Stimulated activated CD4-positive, alpha-beta T cell treated with anti-CD3 and anti-CD28 coated beads, Interleukin-1b, Interleukin-23, amount 100 ng/mL, for 1 hour (primary cell): ENCODE data around the gene SLC30A2.

Experiments used
- DNase-seq, 2 donors: peaks; one replicate each; pipeline ENCODE4 v3.0.0-alpha.2; 2020; ENCODE audit warnings: low read depth in 2 of 2

Gene SLC30A2

DNA sequence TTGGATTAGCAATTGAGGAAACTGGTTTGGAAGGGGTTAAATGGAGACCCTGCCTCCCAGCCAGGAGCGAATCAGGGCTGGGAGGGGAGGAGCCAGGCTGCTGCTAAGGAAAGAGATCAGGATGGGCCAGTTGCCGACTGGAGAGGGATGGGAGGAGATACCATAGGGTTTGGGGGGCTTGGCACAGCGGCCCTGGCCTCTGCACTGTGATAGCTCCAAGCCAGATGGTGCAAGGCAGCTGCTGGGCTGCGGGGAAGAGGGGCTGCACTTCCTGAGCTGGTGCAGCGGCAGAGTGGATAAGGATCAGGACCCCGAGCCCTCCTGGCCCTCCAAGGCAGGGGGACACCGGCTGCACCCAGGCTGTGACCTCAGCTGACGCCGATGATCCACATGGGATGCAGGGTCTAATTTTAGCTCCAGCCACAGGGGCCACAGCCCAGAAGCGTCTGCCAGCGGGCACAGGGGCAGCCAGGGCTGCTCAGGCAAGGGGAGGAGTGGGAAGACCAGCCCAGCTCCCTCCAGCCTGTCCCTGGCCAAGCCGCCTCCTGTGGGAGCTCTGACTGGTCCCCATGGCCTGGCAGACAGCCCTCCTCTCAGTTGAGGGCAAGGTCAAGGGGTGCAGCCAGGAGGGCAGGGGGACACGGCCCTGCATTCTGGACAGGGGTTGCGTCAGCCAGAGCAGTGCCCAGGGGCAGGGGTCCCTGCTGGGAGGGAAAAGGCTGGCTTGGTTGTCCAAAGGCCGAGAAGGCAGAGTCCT is 24.1 kb downstream of the SLC30A2 start, which contains the start of gene EXTL1:
EXTL1 (plus strand) TSS at position 129 of the 757 bp plus-strand sequence. CDS start 872 bp downstream, outside the sequence.
- DNase-seq, result no peak

DNA sequence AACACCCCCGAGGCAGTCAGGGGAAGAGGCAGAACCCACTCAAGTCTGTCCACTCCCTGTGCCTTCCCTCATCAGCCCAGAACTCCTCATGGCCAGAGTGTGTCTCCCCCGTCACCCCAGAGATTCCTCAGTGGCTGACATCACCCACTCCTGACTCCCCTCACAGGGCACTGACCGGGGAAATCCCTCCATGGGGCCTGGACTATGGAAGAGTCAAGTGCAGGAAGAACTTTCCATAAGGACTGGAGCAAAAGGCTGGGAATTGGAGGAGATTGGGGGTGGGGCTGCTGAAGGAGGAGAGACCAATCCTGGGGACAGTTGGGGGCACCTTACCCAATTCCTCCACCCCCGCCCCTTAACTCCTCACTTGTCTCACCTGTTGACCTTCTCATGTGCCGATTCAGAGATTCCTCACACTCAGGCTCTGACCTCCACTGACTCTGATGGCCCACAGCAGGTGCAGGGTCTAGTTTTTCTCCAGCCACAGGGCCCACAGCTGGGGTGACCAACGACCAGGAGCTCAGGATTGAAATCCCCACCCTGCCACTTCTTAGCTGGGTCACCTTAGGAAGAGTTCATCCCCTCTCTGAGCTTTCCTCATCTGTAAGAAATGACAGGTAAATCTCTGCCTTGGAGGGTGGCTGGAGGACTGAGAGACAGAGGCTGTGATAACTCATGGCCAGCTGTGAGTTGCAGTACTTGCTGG is 24.8 kb downstream of the SLC30A2 start:
- no peak for DNase-seq

DNA sequence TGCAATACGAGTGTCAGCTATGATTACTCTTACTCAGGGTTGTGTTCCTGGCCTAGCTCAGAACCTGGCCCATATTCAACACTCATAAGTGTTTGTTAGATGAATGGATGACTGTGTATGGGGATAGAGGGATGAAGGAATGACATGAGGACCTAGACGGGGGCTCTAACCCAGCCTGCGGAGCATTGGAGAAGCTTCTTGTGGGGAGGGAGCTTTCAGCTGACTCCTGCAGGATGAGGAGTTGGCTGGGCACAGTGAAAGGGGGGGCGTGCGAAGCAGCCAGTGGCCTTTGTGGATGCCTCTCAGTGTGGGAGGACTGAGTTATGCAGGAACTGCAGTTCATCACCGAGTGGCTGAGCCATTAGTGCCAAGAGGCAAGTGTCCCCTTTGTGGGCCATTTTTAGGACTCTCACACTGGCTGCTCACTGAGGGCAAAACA is 25.6 kb downstream of the SLC30A2 start:
- no peak for DNase-seq

DNA sequence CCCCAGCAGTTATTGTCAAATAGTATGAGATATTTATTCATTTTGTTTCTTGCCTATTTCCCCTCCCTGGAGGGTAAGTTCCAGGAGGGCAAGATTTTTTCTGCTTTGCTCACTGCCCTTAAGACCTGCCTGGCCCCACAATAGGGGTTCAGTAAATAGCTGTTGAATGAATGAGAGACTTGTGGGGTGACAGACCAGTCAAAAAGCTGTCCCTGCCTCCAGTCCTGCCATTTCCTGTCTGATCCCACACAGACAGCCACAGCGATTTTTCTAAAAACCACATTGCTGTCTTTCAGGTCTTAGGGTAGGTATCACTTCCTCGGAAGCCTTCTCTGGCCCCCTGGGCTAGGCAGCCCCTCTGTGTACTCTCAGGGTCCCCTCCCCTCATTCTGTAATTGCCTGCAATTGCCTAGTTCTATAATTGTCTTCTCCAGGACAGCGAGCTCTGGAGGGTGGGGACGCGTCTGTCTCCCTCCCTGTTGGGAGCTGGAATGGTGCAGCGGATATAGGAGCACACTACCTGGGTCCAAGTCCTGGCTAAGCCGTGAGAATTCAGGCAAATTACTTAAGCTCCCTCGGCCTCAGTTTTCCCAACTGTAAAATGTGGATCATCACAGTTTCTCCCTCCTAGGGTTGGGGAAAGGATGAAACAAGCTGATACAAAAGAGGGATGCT is 26.1 kb downstream of the SLC30A2 start:
- DNase-seq, result no peak

DNA sequence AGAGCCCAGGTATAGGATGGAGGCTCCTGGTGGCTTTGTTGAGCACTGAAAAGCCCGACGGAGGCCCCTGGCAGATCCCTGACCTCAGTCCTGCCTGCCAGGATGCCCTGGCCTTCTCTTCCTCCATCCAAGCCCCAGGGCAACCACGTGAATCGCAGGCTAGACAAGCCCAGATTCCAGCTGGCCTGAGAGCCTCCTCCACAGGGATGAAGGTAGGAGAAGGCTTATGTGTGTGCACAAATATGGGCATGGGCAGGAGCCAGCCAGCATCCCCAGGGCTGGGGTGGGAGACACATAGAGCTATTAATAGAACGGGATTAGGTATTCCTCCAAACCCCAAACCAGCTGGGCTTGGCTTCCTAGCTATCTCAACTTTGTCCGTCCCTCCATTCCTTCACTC is 28.3 kb downstream of the SLC30A2 start:
- DNase-seq, result no peak

DNA sequence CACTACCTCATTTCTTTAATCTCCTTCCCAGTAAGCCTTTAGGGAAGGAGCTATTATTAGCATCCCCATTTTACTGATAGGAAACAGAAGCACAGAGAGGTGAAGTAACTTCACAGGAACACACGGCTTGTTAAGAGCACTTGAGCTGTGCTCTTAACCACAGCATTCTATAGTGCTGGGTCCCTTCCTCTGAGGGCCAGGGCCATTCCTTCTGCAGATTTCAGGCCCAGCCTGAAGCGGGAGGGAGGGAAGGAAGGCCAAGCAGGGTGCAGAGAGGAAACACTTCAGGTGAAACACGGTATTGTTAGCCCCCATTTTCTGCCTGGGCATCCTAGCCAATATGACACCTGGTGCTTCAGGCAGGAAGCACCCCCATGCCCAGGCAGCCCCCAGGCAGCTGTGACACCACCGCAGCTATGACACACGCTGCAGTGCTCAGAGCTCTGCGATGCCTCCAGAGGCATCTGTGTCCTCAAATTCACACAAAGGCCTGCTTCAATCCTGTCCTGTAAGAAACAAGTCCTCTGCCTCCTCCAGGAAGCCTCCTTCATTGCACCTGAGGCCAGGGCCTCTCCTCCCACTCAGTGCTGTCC is 28.9 kb downstream of the SLC30A2 start:
- DNase-seq, result no peak

DNA sequence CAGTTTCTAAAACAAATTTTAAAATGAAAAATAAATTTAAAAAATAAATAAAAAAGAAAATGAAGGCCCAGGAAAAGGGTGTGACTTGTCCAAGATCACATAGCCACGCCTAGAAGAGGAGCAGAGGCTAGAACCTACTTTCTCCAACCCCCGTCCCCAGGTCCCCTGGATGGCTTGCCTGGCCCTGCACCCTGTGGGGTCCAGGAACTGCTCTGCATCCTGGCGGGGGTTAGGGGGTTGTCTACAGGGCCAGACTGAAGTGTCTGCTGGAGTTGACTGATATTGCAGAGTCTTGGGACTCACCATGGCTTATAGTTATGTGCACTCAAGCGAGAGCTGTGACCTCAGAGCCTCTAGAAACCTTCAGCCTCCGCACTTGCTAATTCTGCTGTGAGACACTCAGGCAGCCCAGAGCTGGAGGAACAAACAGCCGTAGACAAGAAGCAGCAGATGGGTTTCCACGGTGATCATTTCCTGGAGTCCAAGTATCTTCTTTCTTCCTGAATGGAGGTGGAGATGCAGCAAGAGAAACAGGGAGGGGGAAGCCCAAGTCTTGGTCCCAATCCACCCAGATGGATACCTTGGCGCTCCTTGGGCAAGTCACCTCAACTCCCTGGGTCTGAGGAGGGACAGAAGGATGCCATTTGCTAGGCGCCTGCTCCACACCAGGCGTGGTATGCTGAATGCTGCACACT is 29.5 kb downstream of the SLC30A2 start:
- DNase-seq, result no peak

DNA sequence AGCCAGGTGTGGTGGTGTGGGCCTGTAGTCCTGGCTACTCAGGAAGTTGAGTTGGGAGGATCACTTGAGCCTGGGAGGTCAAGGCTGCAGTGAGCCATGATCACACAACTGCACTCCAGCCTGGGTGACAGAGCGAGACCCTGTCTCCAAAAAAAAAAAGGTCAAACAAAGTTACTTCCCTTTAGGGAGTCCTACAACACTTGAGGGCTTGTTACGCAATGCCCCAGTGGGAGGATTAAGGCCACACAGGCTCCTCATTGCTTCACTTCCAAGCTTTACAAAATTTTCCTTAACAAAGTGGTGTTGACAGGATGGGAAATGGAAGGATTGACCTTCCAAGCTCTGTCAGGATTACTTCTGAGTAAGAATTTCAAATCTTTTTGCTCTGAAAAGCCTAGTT is 30.6 kb downstream of the SLC30A2 start:
- DNase-seq, result no peak

DNA sequence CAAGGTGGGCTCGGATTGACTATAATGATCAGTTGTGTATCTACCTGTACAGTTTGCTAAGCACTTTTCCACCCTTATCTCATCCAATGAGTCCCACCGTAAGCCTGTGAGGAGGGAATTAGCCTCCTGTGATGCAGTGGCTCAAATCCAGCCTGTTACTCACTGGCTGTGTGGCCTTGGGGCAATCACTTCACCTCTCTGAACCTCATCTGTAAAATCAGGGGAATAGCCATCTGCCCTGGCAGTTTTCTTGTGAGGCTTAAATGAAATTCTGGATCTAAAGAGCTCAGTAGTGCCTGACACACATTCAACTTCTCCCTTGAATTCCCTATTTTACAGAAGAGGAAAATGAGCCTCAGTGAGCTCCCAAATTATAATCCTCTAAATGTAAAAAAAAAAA is 31.7 kb downstream of the SLC30A2 start:
- no peak for DNase-seq

DNA sequence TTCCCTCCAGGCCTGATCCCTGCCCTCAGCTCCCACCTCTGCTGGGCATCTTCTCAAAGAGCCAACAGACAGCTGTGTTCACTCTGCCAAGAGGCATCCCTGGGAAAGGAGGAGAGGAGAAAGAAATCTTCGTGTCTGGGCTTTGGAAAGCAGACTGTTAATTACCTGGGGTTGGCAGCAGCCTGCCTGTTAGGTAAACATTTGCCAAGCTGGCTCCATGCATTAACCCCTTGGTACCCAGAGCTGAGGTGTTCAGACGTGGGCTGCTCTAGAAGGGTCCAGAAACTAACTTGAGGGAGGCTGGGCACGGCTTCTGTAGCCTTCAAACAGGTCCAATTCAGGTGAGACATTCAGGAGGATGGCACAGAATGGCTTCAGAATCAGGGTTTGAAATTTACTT is 33.1 kb downstream of the SLC30A2 start:
- DNase-seq, result no peak

DNA sequence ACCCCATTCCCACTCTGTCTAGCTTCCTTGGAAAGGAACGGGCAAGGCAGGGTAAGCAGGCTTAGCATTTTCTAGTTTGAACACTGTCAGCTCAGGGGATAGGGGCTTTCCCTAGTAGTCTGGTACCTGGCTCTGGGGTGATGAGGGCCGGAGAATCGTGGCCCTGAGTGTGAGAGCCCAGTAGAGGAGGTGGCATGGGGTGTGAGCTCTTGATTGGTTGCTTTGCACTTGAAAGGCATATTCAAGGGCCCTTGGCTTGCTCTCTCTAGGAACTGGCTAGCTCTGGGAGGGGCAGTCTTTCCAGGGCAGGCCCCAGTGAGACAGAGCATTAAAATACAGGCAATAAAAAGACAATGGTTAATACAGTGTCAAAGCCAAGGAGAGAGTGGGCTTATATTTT is 35.1 kb downstream of the SLC30A2 start:
- no peak for DNase-seq

DNA sequence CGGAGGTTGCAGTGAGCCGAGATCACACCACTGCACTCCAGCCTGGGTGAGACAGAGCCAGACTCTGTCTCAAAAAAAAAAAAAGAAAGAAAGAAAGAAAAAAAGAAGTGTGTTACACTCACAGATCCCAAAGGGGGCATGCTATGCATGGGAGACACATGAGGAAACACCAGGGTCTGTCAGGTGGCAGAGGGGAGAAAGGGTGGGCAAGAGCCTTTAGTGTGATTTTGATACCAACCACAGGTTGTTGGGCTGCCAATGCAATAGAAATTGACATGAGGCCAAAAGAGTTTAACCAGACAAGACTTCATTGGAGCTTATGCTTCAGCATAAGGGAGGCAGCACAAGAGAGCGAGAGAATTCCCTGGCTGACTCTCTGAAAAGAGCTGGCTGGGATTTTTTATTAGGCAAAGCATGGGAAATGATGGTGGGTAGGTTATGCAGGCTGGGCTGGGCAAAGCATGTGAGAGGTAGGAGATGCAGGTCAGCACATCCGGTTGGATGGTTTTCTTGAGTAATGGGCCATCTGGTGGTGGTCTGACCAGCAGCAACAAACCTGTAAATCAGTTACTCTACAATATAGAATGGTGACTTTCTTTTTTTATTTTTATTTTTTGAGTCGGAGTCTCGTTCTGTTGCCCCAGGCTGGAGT is 36.0 kb downstream of the SLC30A2 start:
- no peak for DNase-seq

DNA sequence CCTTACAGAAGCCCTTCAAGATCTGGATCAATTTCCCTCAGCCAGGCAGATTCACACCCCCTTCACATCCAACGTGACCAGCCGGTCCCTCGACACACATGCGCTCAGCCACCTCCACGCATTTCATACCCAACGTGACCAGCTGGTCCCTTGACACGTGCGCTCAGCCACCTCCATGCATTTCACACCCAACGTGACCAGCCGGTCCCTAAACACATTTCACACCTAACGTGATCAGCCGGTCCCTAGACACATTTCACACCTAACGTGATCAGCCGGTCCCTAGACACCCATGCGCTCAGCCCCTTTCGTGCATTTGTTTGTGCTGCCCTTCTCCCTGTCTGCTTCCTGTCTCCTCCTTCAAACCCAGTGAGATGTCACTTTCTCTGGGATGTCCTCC is 39.2 kb downstream of the SLC30A2 start:
- no peak for DNase-seq

DNA sequence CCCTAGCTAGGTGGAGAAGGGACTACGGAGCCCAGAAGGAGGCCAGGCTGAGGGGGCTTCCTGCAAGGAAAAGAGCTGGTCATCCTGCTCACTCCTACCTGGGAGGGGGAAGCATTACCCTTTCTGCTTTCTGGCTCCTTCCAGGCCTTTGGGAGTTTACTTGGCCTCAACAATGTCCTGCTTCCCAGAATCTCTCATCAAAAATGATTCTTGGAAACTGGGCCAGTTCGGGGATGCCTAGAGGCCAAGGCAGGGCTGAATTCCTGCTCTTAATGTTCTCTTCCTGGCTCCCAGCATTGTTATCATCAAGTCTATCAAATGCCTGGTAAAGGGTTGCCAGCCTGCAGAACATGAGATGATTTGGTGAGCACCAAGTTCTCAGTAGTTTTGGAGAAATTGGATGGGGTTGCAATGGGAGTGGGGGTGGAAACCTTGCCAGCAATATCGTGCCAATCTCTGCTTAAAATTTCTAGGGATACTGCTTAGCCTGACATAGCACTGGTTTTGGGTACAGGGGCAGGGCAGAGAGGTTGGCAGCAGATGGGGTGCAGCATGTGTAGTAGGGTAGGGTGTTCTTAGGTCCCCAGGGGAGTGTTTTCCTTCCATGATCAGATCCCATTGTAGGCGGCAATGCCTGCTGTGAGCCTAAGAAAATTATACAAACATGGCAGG is 40.3 kb downstream of the SLC30A2 start:
- no peak for DNase-seq

DNA sequence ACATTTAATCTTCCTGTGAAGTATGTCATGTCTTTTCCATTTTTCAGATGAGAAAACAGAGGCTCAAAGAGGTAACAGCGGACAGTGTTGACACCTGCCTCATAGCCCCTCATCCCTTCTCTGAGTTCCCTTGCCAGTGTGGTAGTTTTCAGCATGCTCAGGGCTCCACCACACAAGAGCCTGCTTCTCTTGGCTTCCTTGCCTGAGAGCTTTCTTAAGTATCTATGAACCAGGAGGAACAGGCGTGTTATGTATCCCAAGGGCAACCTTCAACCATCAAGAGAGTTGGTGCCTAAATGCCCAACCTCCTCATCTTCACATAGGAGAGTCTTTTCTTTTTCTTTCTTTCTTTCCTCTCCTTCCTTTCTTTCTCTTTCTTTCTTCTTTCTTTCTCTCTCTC is 42.2 kb downstream of the SLC30A2 start:
- DNase-seq, result no peak

DNA sequence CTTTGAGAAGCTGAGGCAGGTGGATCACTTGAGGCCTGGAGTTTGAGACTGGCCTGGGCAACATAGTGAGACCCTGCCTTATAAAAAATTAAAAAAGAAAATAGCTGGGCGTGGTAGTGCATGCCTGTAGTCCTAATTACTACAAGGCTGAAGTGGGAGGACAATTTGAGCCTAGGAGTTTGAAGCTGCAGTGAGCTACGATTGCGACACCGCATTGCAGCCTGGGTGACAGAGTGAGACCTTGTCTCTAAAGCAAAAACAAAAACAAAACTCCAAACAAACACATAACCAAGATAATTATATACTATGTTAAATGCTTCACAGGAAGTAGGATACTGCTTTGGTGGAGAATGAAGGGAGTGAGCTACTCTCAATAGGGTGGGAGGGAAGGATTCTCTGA is 42.7 kb downstream of the SLC30A2 start:
- no peak for DNase-seq

DNA sequence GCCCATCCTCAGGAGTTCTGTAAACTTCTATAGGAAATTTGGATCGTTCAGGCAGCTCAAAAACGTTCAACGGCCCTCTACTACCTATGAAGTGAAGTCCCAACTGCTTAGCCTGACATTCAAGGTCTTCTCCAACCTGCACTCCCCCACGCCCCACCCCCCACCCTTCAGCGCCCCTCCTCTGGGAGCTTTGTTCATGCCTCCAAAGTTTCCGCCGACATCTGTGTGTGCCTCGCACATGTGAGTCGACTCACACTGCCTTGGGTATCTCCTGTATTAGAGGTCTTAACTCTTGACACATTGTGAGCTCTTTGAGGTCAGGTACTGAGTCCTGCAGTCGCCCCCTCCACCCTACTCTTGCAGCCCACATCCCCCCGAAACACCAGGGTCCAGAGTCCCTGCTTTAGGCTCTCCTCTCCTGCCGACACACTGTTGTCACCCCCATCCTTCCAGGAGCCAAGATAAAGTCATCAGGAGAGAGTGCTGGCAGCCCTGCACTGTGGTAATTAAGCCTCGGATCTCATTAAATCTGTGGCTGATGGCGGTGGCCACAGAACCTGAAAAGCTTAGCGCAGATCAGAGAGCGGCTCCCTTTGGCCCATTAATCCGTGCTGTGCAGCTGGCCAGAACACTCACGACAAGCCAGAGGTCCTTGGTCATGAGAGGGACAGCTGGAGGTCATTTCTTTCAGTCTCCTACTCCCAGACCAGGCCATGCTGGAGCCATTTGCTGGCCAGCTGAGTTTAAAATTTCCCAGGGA is 46.7 kb downstream of the SLC30A2 start:
- no peak for DNase-seq

DNA sequence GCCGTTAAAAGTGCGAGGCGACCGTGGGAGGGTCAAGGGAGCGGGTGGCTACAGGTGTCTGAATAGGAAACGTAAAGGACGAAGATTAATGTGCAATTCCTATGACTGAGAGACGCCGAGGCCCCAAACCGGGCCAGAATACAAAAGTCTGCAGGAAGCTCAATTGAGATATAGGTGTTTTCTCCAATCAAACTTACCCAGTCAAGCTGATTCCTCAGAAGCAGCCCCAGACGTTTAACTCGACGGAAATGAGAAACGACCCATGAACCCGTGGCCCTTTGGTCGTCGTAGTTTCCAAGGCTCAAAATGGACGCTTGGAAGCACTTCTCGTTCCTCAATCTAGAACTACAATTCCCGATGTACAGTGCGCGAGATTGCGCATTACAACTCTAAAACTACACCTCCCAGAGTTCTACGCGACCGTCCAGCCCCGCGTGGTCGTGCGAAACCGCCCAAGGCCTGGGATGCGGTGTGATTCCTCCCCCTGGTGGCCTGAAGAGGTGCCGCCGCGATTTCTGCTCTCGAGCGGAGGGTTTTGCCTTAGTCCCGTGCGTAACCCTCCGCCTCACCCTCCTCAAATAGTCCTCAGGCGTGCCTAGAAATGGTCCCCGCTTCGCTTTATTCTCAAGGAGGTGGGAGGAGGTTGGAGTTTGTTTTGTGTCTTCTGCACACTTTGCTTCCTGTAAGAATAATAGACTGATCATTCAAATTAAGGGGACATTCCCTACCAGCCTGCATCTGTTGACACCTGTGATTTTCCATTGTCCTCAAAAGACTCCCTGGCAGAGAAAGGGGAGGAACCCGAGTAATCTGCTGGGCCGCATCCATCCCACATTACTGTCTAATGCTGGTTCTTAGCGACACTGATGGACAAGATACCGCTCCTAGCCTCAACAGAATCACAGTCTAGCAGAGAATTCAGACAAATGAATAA is 47.8 kb downstream of the SLC30A2 start, which contains the start of gene PAFAH2:
PAFAH2 (minus strand) TSS at position 236 of the 934 bp plus-strand sequence. CDS start 7,247 bp downstream, outside the sequence.
- DNase-seq, result peak; percentile 86 to 94
